H9 (cell line): ENCODE data around the gene DCC. TPM values are rescaled to one million over a fixed set of nuclear protein-coding genes. Genes with fewer than 3 reads are reported as not detected.

Experiments used
- DNase-seq: peaks from one replicate; pipeline ENCODE4 v3.0.0-alpha.2; 2017
- H2AFZ ChIP-seq: one replicate; pipeline ENCODE4 v1.6.1; 2013; ENCODE audit warnings: mild to moderate bottlenecking, low read length, control low read depth, moderate library complexity
- H2AK5ac ChIP-seq: 2 replicates; pipeline ENCODE4 v1.6.1; 2013; ENCODE audit warnings: low read length, control low read depth, mixed read lengths; ENCODE audit not compliant: insufficient read length
- H2BK120ac ChIP-seq: one replicate; pipeline ENCODE4 v1.6.1; 2013; ENCODE audit warnings: low read depth, mild to moderate bottlenecking, low read length, control low read depth, inconsistent platforms; ENCODE audit not compliant: poor library complexity, severe bottlenecking
- H2BK12ac ChIP-seq: 2 replicates; pipeline ENCODE4 v1.6.1; 2013; ENCODE audit warnings: low read length, control low read depth, mixed read lengths, low read depth; ENCODE audit not compliant: insufficient read length
- H2BK15ac ChIP-seq: 2 replicates; pipeline ENCODE4 v1.6.1; 2013; ENCODE audit warnings: low read depth, low read length, control low read depth
- H2BK20ac ChIP-seq: one replicate; pipeline ENCODE4 v1.6.1; 2013; ENCODE audit warnings: low read depth, mild to moderate bottlenecking, low read length, control low read depth, inconsistent platforms; ENCODE audit not compliant: poor library complexity, severe bottlenecking
- H2BK5ac ChIP-seq: 2 replicates; pipeline ENCODE4 v1.6.1; 2013; ENCODE audit warnings: low read length, control low read depth, mixed read lengths; ENCODE audit not compliant: insufficient read length
- H3K14ac ChIP-seq: 2 replicates; pipeline ENCODE4 v1.6.1; 2013; ENCODE audit warnings: low read length, control low read depth; ENCODE audit not compliant: insufficient read depth
- H3K18ac ChIP-seq: 2 replicates; pipeline ENCODE4 v1.6.1; 2013; ENCODE audit warnings: low read depth, mild to moderate bottlenecking, mixed read lengths, low read length, control low read depth; ENCODE audit not compliant: insufficient read length
- H3K23ac ChIP-seq: 2 replicates; pipeline ENCODE4 v1.6.1; 2013; ENCODE audit warnings: low read length, control low read depth, mixed read lengths, low read depth; ENCODE audit not compliant: insufficient read length
- H3K23me2 ChIP-seq: 2 replicates; pipeline ENCODE4 v1.6.1; 2013; ENCODE audit warnings: low read depth, mild to moderate bottlenecking, mixed read lengths, low read length, control low read depth; ENCODE audit not compliant: insufficient read length, poor library complexity, severe bottlenecking
- H3K27ac ChIP-seq: 2 replicates; pipeline ENCODE4 v1.5.1; 2013; ENCODE audit warnings: low read length, control low read depth, mixed read lengths, low read depth; ENCODE audit not compliant: insufficient read length
- H3K27me3 ChIP-seq: 2 replicates; pipeline ENCODE4 v1.6.1; 2013; ENCODE audit warnings: low read length, control low read depth, inconsistent platforms; ENCODE audit not compliant: insufficient read depth
- H3K4ac ChIP-seq: 2 replicates; pipeline ENCODE4 v1.6.1; 2013; ENCODE audit warnings: low read depth, mild to moderate bottlenecking, control low read depth, inconsistent platforms, low read length, moderate library complexity
- H3K4me1 ChIP-seq: 2 replicates; pipeline ENCODE4 v1.6.1; 2013; ENCODE audit warnings: low read length, control low read depth, inconsistent platforms; ENCODE audit not compliant: insufficient read depth
- H3K4me2 ChIP-seq: 2 replicates; pipeline ENCODE4 v1.6.1; 2013; ENCODE audit warnings: low read length, control low read depth, mixed read lengths; ENCODE audit not compliant: insufficient read length, insufficient read depth
- H3K56ac ChIP-seq: 2 replicates; pipeline ENCODE4 v1.6.1; 2013; ENCODE audit warnings: low read depth, mild to moderate bottlenecking, mixed read lengths, low read length, control low read depth; ENCODE audit not compliant: insufficient read length
- H3K79me1 ChIP-seq: 2 replicates; pipeline ENCODE4 v1.6.1; 2013; ENCODE audit warnings: low read depth, mild to moderate bottlenecking, moderate library complexity, low read length, control low read depth, inconsistent platforms; ENCODE audit not compliant: insufficient read depth, poor library complexity, severe bottlenecking
- H3K79me2 ChIP-seq: 2 replicates; pipeline ENCODE4 v1.6.1; 2013; ENCODE audit warnings: low read length, control low read depth, inconsistent platforms; ENCODE audit not compliant: insufficient read depth
- H3K9ac ChIP-seq: 2 replicates; pipeline ENCODE4 v1.6.1; 2013; ENCODE audit warnings: low read length, control low read depth, mixed read lengths; ENCODE audit not compliant: insufficient read length; ENCODE audit errors: extremely low read depth
- H3K9me3 ChIP-seq: one replicate; pipeline ENCODE4 v1.6.1; 2013; ENCODE audit warnings: low read depth, low read length, inconsistent platforms; ENCODE audit not compliant: control insufficient read depth
- H3T11ph ChIP-seq: one replicate; pipeline ENCODE4 v1.6.1; 2013; ENCODE audit warnings: mild to moderate bottlenecking, low read length, control low read depth, inconsistent platforms
- H4K20me1 ChIP-seq: one replicate; pipeline ENCODE4 v1.6.1; 2013; ENCODE audit not compliant: control insufficient read depth, insufficient read length, insufficient read depth
- H4K5ac ChIP-seq: 2 replicates; pipeline ENCODE4 v1.6.1; 2013; ENCODE audit warnings: low read depth, mild to moderate bottlenecking, mixed read lengths, low read length, control low read depth; ENCODE audit not compliant: insufficient read length
- H4K8ac ChIP-seq: replicated peaks from 2 replicates; pipeline ENCODE4 v1.6.1; 2013; ENCODE audit warnings: low read length, control low read depth, mixed read lengths, low read depth; ENCODE audit not compliant: insufficient read length
- H4K91ac ChIP-seq: 2 replicates; pipeline ENCODE4 v1.6.1; 2013; ENCODE audit warnings: low read depth, mild to moderate bottlenecking, moderate library complexity, mixed read lengths, low read length, control low read depth; ENCODE audit not compliant: insufficient read length
- H3K27ac Mint-ChIP-seq, 3 experiments: 2 replicates in 2 of 3; 3 replicates in 1 of 3; pipeline ENCODE4 v1.8.0; 2020 to 2021; ENCODE audit warnings: mixed read lengths in 3 of 3, mild to moderate bottlenecking in 1 of 3, moderate library complexity in 1 of 3
- H3K27me3 Mint-ChIP-seq: 2 replicates; pipeline ENCODE4 v1.8.0; 2021; ENCODE audit warnings: low read depth, mild to moderate bottlenecking, moderate library complexity, mixed read lengths
- H3K36me3 Mint-ChIP-seq, 3 experiments: 2 replicates in 2 of 3; 3 replicates in 1 of 3; pipeline ENCODE4 v1.8.0; 2020 to 2021; ENCODE audit warnings: low read depth in 3 of 3, mixed read lengths in 3 of 3; ENCODE audit not compliant: insufficient read depth in 1 of 3
- H3K4me1 Mint-ChIP-seq, 2 experiments: 2 replicates each; pipeline ENCODE4 v1.8.0; 2020; ENCODE audit warnings: mixed read lengths in 2 of 2
- H3K4me3 Mint-ChIP-seq, 2 experiments: 2 replicates in 1 of 2; 3 replicates in 1 of 2; pipeline ENCODE4 v1.8.0; 2020 to 2021; ENCODE audit warnings: mild to moderate bottlenecking in 2 of 2, mixed read lengths in 2 of 2, moderate library complexity in 1 of 2
- H3K9me3 Mint-ChIP-seq, 2 experiments: 2 replicates in 1 of 2; 3 replicates in 1 of 2; pipeline ENCODE4 v1.8.0; 2020; ENCODE audit warnings: mild to moderate bottlenecking in 2 of 2, mixed read lengths in 2 of 2, moderate library complexity in 1 of 2
- CTCF ChIP-seq: fragments of 200-600 bp; sonication (generic); conservative IDR thresholded peaks from 3 replicates; pipeline ENCODE4 v1.8.0; 2021; ENCODE audit warnings: antibody characterized with exemption, mild to moderate bottlenecking
- WGBS: extraction: QIAGEN DNeasy Blood & Tissue Kit; methylation state at CpG from one replicate; pipeline ENCODE4 v1.1.7; 2013; ENCODE audit warnings: missing lambda C conversion rate, low lambda C conversion rate, mixed read lengths; ENCODE audit not compliant: insufficient read length; ENCODE audit errors: extremely low coverage; 5-methylcytosine and 5-hydroxymethylcytosine counted together
- total RNA-seq: library from RNA; stranded (reverse); gene quantifications from 2 replicates; pipeline ENCODE4 v1.2.1, GENCODE V29; 2021

Gene DCC
- total RNA-seq, 1 experiment from 2014 or later: 0.35 TPM

- H3K9me3 Mint-ChIP-seq: no peaks in the 10 kb centered on the region
Observed at GRCh38 chr18:52907543-52908308, 567.7 kb downstream of the DCC start.

More at GRCh38 chr18:52907543-52908308, 567.7 kb downstream of the DCC start:
- H4K8ac ChIP-seq: no peak overlapping the region
- no peak overlapping the region for H3K4me3 Mint-ChIP-seq
- H4K91ac ChIP-seq: no peak overlapping the region
- no peak overlapping the region for H3T11ph ChIP-seq
- peaks cover 0 to 6% of the 10 kb centered on the region in 2 experiments; a peak in 2 of 4 replicates for H3K4me1 Mint-ChIP-seq
- no peaks in the 10 kb centered on the region for H3K27me3 ChIP-seq
- H3K23ac ChIP-seq: no peak overlapping the region
- no peak overlapping the region for H2AK5ac ChIP-seq
- H4K20me1 ChIP-seq: no peaks in the 10 kb centered on the region
- H2BK20ac ChIP-seq: no peak overlapping the region
- no peaks in the 10 kb centered on the region for H3K27me3 Mint-ChIP-seq
- no peak overlapping the region for H3K27ac ChIP-seq
- no peak overlapping the region for H3K4ac ChIP-seq
- no peak overlapping the region for H3K4me2 ChIP-seq
- no peak overlapping the region for H2BK120ac ChIP-seq
- no peaks in the 10 kb centered on the region for H3K4me1 ChIP-seq
- no peaks in the 10 kb centered on the region for H3K79me2 ChIP-seq
- H2BK5ac ChIP-seq: no peak overlapping the region
- TF ChIP-seq CTCF: no peak
- H3K27ac Mint-ChIP-seq: no peak overlapping the region
- DNase-seq: peak; percentile 38
- no peak overlapping the region for H4K5ac ChIP-seq
- no peaks in the 10 kb centered on the region for H3K9me3 ChIP-seq
- H2BK15ac ChIP-seq: no peak overlapping the region
- no peaks in the 10 kb centered on the region for H3K36me3 Mint-ChIP-seq
- H3K9ac ChIP-seq: no peak overlapping the region
- H2AFZ ChIP-seq: no peak overlapping the region
- WGBS: no CpG with 5 or more reads among the region's 9 CpGs
- no peaks in the 10 kb centered on the region for H3K23me2 ChIP-seq
- H3K56ac ChIP-seq: no peak overlapping the region
- H2BK12ac ChIP-seq: no peak overlapping the region
- H3K14ac ChIP-seq: no peak overlapping the region
- H3K79me1 ChIP-seq: no peaks in the 10 kb centered on the region
- no peak overlapping the region for H3K18ac ChIP-seq
